Dermis blood vessel endothelial cell (primary cell): Measurements from ENCODE around the gene CENPX. TPM values are rescaled to one million over a fixed set of nuclear protein-coding genes. Genes with fewer than 3 reads are reported as not detected.
"Not testable (repeated sequence)": the region's sequence is repeated elsewhere in the genome, so short reads cannot be mapped to it uniquely, and the experiment has no call there.

ENCODE experiments used
- DNase-seq: peaks from one replicate; pipeline ENCODE4 v3.0.0; 2010
- total RNA-seq: library from RNA; depleted of rRNA; stranded (reverse); fragments of >200 nt; gene quantifications from 2 replicates; pipeline ENCODE4 v1.2.3, GENCODE V29; 2014

The CENPX gene
- total RNA-seq, 1 donor from 2014 or later, result 33.0 TPM

- no peak for DNase-seq
Observed at GRCh38 chr17:81996757-81997441, 25.8 kb downstream of the CENPX start.

- no peak for DNase-seq
Observed at GRCh38 chr17:81996232-81996756, 26.4 kb downstream of the CENPX start.

DNA sequence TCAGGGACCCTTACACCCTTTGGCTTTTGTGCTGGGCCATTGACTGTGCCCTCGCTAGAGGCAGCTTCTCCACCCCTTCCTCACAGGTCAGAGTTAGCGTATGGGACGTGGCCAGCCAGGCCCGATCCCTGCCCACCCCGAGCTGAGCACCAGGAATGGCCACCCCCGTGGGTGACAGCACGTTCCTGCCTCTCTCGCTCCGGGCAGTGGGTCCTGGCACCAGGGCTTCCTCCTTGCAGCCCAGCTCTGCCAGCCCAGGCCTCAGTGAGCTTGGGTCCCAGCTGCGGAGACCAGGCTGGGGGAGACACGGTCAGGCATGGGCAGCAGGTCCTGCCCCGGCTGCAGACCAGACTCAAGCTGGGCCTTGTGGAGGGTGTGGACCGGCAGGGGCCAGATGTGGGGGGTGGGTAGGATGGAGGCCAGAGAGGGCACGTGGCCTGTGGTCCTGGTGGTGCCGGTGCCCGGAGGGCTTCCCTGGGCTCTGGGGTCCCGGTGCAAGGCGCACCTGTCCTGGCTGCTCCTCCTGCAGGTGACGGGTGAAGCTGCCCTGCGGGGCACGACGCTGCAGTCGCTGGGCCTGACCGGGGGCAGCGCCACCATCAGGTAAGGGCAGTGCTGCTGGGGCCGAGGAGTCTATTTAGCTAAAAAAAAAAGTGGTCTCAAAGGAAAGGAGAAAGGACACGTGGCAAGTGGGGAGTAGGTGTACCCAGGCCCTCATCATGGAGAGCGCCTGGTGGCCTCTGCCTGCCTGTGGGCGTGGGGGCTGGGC is 27.0 kb downstream of the CENPX start:
- no peak for DNase-seq

GRCh38 chr17:81994593-81995462 is 27.9 kb downstream of the CENPX start:
- DNase-seq, result no peak

DNA sequence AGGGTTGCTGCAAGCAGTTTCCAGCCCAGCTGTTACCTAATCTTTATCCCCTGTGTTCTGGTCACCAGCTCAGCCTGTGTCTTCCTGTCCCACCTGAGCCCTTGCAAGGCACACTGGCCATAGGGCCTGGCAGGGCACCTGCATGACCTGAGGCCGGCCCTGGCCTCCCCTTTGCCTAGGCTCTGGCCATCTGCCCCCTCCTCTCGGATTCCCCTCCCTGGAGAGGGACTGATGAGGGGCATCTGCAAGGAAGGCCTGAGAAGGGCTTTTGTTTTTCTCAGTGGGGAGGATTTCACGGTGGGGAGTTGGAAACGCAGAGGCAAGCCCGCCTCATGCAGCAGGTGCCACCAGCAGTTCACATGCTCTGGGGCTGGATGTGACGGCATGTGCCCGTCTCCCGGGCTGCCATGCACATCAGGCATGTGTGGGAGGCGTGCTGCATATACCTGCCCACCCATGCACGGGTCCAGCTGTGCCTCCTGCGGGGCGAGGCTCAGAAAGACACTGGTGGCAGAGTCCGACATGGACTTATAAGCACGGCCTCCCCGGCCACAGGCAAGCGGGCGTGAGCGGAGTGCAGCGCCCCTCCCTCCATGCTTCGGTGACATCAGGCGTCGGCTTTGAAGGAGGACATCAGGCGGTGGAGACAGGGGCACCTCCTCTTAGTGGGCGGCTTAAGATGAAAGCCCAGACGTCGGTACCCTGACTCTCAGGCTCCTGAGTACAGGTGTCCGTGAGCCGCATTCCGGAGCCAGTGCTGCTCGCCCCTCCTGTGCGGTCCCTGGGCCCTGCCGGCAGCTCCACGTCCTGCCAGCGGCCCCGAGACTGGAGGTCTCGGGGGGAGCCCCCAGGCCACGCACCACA is 28.7 kb downstream of the CENPX start:
- no peak for DNase-seq

GRCh38 chr17:81992306-81993102 is 30.2 kb downstream of the CENPX start:
- DNase-seq, result no peak

DNA sequence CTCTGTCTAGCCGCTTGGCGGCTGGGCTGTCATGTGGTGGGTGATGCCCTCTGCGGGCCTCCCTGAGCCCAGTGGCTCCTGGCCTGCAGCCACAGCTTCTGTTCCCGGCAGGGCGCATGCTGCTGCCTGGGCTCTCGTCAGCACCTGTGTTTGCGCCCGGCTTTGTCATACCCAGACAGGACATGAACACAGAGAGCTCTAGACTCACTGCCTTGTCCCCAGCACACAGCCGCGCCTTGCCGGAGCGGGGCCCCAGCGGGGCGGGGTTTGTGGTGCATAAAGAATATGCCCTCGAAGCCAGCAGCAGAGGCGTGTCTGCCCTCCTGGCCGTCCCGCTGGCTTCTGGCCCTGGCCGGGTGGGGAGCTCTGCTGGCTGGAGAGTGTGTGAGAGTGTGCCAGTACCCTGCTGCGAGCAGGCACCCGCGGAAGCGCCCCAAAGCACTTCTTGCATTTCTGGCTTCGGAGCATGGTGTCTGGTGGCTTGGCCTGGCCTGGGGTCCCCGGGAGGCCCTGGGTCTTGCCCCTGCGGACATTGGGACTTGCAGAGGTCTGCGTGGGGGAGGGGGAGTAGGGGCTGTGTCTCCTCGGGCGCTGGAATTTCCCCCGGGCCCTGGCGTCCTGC is 30.9 kb downstream of the CENPX start:
- peak; percentile 41 for DNase-seq

DNA sequence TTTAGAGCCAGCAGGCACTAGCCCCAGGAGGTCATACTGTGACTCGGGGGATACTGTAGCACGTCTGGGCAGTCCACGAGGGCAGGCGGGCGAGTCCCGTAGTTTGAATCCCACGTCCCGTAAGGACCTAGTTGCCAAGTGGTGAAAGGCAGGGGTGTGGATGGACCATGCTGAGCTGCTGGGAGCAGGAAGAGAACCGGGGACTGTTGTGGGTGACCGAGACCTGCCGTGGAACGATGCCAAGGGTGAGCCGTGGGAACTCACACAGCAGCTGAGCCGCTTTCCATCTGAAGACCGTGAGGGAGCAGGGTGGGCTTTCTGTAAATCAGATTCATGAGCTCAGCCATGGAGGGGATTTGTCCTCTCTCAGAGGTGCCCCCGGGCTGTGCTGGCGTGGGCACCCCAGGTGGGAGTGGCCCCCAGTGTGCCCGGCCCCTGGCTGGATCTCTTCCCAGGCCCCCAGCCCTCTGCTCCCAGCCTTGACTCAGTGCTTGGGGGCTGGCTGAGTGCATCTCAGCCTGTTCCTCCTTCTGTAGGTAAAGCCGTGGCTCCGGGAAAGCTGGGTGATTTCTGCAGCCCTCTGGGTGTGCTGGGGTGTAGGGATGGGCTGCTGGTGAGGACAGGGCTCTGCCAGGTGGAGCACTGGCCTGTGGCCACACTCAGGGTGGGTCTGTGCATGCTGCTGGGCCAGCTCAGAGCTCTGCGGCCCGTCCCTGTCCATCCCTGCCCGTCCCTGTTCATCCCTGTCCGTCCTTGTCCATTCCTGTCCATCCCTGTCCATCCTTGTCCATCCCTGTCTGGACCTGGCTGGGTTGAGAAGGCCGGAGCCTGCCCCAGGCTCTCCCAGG is 31.6 kb downstream of the CENPX start:
- no peak for DNase-seq

GRCh38 chr17:81987161-81987770 is 35.4 kb downstream of the CENPX start:
- DNase-seq, result no peak

- no peak for DNase-seq
Observed at GRCh38 chr17:81986606-81987005, 36.1 kb downstream of the CENPX start.

GRCh38 chr17:81984773-81985410 is 37.8 kb downstream of the CENPX start:
- DNase-seq, result no peak

GRCh38 chr17:81983639-81984373 is 38.9 kb downstream of the CENPX start:
- DNase-seq, result no peak

DNA sequence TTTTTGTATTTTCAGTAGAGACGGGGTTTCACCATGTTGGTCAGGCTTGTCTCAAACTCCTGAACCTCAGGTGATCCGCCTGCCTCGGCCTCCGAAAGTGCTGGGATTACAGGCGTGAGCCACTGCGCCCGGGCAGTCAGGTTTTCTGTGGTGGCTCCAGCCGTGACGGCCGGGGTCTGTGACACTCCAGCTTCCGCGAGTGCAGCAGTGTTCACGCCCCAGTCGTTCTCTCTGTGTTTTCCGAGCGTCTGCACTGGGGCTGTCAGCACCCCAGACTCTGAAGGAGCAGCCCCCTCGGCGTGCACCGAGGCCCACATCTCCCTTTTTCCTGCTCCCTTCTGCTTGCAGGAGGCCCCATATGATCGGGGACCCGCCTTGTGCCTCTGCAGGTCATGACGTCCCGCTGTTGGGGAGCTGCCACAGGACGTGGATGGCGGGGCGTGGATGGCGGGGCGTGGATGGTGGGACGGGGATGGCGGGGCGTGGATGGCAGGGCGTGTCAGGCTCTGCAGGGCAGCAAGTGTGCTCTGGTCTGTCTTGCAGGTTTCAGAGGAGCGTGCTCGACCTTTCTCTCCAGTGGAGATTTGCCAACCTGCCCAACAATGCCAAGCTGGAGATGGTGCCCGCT is 39.6 kb downstream of the CENPX start:
- DNase-seq, result no peak

DNA sequence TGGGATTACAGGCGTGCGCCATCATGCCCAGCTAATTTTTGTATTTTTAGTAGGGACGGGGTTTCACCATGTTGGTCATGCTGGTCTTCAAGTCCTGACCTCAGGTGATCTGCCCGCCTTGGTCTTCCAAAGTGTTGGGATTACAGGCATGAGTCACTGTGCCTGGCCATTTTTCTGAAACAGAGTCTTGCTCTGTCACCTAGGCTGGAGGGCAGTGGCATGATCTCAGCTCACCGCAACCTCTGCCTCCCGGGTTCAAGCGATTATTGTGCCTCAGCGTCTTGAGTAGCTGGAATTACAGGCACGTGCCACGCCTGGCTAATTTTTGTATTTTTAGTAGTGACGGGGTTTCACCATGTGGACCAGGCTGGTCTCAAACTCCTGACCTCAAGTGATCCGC is 41.2 kb downstream of the CENPX start:
- DNase-seq, result not testable (repeated sequence)

DNA sequence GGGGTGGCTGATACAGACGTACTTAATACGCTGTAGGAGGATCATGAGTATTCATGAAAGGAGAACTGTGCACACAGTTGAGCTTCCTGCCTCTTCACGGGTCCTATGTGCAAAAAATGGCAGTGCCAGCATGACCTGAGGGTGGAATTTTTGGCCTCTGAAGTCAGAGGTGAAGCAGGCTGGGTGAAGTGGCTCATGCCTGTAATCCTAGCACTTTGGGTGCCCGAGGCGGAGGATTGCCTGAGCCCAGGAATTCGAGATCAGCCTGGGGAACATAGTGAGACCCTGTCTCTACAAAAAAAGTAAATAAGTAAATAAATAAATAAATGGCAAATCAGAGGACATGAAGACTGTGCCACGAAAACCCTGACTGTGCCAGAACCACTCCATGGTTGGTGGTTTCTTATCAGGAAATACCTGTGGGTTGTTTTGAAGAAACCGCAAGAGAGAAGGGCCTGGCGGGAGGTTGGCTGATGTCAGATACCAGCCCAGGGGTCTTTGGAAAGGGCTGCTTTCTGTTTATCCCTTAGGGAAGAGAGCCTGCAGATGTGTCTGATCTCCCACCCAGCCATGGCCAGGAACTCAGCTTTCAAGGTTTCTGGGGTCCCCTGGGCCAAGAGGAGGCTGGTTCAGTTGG is 41.9 kb downstream of the CENPX start:
- DNase-seq, result no peak

GRCh38 chr17:81980122-81980521 is 42.6 kb downstream of the CENPX start:
- DNase-seq, result no peak
